Osteocyte (in vitro differentiated cells): ENCODE data around the gene IL18RAP. TPM values are rescaled to one million over a fixed set of nuclear protein-coding genes. Genes with fewer than 3 reads are reported as not detected.

Source experiments
- DNase-seq: peaks from one replicate; pipeline ENCODE4 v3.0.0; 2021; ENCODE audit warnings: mixed read lengths; ENCODE audit not compliant: unreplicated experiment; ENCODE audit errors: extremely low spot score
- H3K27ac Mint-ChIP-seq: one replicate; pipeline ENCODE4 v1.8.0; 2021; ENCODE audit warnings: mild to moderate bottlenecking, mixed read lengths; ENCODE audit not compliant: unreplicated experiment
- H3K27me3 Mint-ChIP-seq: one replicate; pipeline ENCODE4 v1.8.0; 2021; ENCODE audit warnings: mixed read lengths; ENCODE audit not compliant: unreplicated experiment
- H3K36me3 Mint-ChIP-seq: one replicate; pipeline ENCODE4 v1.8.0; 2021; ENCODE audit warnings: mixed read lengths; ENCODE audit not compliant: unreplicated experiment
- H3K4me1 Mint-ChIP-seq: one replicate; pipeline ENCODE4 v1.8.0; 2021; ENCODE audit warnings: mixed read lengths; ENCODE audit not compliant: unreplicated experiment
- H3K4me3 Mint-ChIP-seq: one replicate; pipeline ENCODE4 v1.8.0; 2021; ENCODE audit warnings: mild to moderate bottlenecking, moderate library complexity, mixed read lengths; ENCODE audit not compliant: unreplicated experiment
- H3K9me3 Mint-ChIP-seq: one replicate; pipeline ENCODE4 v1.8.0; 2021; ENCODE audit warnings: mixed read lengths; ENCODE audit not compliant: unreplicated experiment
- total RNA-seq: library from RNA; stranded (reverse); gene quantifications from 2 replicates; pipeline ENCODE4 v1.2.1, GENCODE V29; 2021
- TF ChIP-seq, protein P1 (sequence below): fragments of 200-600 bp; sonication (generic); IDR thresholded peaks from 2 replicates; pipeline ENCODE4 v1.5.0; 2021; ENCODE audit warnings: antibody characterized with exemption, mild to moderate bottlenecking, moderate library complexity

The IL18RAP gene
- total RNA-seq, 1 donor from 2014 or later: not detected

DNA sequence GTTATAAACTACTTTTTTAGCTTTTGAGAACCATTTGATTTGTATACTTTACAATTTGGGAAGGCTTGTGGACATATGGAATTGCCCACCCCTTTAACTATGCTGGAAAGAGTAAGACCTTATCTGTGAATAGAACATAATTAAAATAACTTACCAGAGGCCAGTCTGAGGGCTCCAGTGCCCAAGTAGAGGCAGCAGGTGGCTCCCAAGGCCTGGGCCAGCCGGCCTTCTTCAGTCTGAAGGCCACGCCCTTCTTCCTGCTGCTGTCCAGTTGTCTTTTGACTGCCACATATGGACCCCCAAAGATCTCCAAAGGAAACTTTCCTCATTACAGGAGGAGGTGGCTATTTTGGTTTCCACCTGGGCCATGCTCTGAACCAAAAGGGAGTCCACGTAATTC is 12.0 kb upstream of the IL18RAP start:
- peaks cover 5% of the 10 kb centered on the region for H3K9me3 Mint-ChIP-seq
- H3K27ac Mint-ChIP-seq: no peak overlapping the region
- H3K4me1 Mint-ChIP-seq: no peaks in the 10 kb centered on the region
- TF ChIP-seq, protein P1, sequence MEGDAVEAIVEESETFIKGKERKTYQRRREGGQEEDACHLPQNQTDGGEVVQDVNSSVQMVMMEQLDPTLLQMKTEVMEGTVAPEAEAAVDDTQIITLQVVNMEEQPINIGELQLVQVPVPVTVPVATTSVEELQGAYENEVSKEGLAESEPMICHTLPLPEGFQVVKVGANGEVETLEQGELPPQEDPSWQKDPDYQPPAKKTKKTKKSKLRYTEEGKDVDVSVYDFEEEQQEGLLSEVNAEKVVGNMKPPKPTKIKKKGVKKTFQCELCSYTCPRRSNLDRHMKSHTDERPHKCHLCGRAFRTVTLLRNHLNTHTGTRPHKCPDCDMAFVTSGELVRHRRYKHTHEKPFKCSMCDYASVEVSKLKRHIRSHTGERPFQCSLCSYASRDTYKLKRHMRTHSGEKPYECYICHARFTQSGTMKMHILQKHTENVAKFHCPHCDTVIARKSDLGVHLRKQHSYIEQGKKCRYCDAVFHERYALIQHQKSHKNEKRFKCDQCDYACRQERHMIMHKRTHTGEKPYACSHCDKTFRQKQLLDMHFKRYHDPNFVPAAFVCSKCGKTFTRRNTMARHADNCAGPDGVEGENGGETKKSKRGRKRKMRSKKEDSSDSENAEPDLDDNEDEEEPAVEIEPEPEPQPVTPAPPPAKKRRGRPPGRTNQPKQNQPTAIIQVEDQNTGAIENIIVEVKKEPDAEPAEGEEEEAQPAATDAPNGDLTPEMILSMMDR: no peak
- H3K4me3 Mint-ChIP-seq: no peak overlapping the region
- peaks cover 10% of the 10 kb centered on the region for H3K27me3 Mint-ChIP-seq
- no peak for DNase-seq
- no peaks in the 10 kb centered on the region for H3K36me3 Mint-ChIP-seq

DNA sequence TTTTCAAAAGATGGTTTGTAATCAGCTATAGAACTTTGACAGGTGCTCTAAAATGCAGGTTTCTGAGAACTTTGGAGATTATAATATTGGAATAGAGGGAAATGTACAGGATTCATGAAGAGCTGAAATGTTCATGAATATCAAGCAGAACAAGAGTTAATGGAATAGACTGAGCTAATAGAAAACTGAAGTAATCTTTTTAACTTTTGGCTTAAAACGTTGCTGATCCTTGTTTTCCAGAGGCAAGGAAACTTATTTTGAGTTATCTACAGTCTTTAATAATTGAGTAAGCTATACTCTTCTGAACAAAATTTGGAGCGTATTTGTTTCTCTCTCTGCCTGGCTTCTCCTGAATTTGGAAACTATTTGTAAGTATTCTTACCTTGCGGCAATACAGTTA is 10.8 kb upstream of the IL18RAP start:
- H3K36me3 Mint-ChIP-seq: no peaks in the 10 kb centered on the region

DNA sequence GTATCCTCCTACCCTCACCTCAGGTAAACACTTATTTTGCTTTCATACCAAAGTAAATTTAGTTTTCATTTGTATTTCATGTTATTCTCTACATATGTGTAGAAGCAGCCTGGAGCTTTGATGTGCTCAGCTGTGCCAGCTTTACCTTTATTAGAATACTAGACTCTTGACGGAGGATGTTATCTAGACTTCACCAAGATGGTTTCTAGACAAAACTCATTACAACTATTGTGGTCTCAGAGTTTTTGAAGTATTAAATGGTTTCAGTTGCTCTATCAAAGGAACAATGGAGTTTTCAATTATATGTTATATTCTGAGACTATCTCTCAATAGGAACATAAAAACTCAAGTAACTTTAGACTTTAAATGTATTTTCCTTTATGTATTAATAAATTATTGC is 5.0 kb upstream of the IL18RAP start:
- Mint-ChIP-seq H3K27ac (no peak overlapping the region), H3K9me3 (no peaks in the 10 kb centered on the region), H3K4me3 (no peak overlapping the region), H3K36me3 (no peaks in the 10 kb centered on the region), H3K4me1 (no peaks in the 10 kb centered on the region), H3K27me3 (peaks cover 18% of the 10 kb centered on the region)
- no peak for DNase-seq
- TF ChIP-seq, protein P1: no peak

More for the DNA sequence above, 10.8 kb upstream of the IL18RAP start:
- Mint-ChIP-seq H3K27ac (no peak overlapping the region), H3K9me3 (peaks cover 5% of the 10 kb centered on the region), H3K4me1 (no peaks in the 10 kb centered on the region), H3K27me3 (peaks cover 9% of the 10 kb centered on the region), H3K4me3 (no peak overlapping the region)
- DNase-seq: no peak
- TF ChIP-seq, protein P1: no peak

DNA sequence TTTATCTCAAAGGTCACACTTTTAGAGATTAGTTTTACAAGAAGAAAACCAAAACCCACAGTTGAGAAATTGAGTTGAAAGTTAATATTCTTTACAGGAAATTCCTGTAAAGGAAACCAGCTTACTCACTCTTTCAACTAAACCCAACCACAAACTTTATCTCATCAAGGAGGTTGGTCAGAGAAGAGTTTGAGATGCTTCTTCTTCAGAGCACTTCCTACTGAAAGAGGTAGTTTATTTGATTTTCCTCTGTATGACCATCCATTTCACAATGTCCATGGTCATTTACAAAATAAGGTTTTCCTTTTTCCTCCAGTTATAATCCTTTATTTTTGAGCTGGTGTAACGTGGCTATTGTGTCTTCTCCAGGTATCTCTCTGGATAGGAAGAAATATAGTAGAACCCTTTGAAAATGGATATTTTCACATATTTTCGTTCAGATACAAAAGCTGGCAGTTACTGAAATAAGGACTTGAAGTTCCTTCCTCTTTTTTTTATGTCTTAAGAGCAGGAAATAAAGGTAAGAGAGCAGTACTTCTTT is 4.5 kb upstream of the IL18RAP start:
- Mint-ChIP-seq H3K4me3 (no peak overlapping the region), H3K27ac (no peak overlapping the region), H3K4me1 (no peaks in the 10 kb centered on the region), H3K36me3 (no peaks in the 10 kb centered on the region), H3K27me3 (peaks cover 18% of the 10 kb centered on the region), H3K9me3 (no peaks in the 10 kb centered on the region)
- no peak for DNase-seq
- TF ChIP-seq, protein P1: no peak

DNA sequence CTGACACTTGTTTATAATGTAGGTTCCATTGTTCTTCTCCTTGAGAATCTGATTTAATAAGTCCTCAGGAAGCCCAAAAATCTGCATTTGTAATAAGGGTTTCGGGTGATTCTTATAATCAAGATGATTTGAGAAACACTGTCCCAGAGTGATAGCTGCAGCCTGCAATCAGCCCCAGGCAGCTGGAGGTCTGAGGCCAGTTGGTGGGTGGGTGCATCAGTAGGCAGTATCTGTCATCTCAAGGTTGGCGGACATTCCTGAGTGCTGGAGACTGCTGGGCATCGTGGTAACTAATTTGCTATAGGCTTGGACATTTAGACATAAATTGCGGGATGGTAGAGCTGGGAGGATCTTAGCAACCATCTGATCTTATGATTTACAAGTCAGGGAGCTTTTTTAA is 2.7 kb upstream of the IL18RAP start:
- H3K36me3 Mint-ChIP-seq: no peaks in the 10 kb centered on the region
- no peaks in the 10 kb centered on the region for H3K9me3 Mint-ChIP-seq
- H3K27me3 Mint-ChIP-seq: peaks cover 18% of the 10 kb centered on the region
- TF ChIP-seq, protein P1: no peak
- no peak overlapping the region for H3K27ac Mint-ChIP-seq
- H3K4me1 Mint-ChIP-seq: no peaks in the 10 kb centered on the region
- DNase-seq: no peak
- H3K4me3 Mint-ChIP-seq: no peak overlapping the region
